Activated CD4-positive, alpha-beta T cell treated with anti-CD3 and anti-CD28 coated beads, Interleukin-2, Interleukin-4, amounts not matched to agents 100 ng/mL and 50 ng/mL, durations not matched to agents 16 hours and 8 hours (primary cell): ENCODE data around the gene EPS8L2.

Experiments used
- DNase-seq: peaks from one replicate; pipeline ENCODE4 v3.0.0-alpha.2; 2020; ENCODE audit warnings: low spot score

EPS8L2 gene

GRCh38 chr11:763073-763463, 57.0 kb downstream of the EPS8L2 start:
- no peak for DNase-seq

- DNase-seq = no peak
These were observed 57.7 kb downstream of the EPS8L2 start for GRCh38 chr11:763549-764321.

GRCh38 chr11:764322-765024, 58.4 kb downstream of the EPS8L2 start:
- DNase-seq = no peak

GRCh38 chr11:765025-765801, 59.2 kb downstream of the EPS8L2 start:
- DNase-seq = peak; percentile 60

- DNase-seq = no peak
These were observed 59.7 kb downstream of the EPS8L2 start for GRCh38 chr11:765802-766091.

- DNase-seq = no peak
These were observed 60.3 kb downstream of the EPS8L2 start for GRCh38 chr11:766106-766935.

- no peak for DNase-seq
These were observed 60.8 kb downstream of the EPS8L2 start for GRCh38 chr11:766936-767210.

- no peak for DNase-seq
These were observed 61.2 kb downstream of the EPS8L2 start for GRCh38 chr11:767238-767637.

GRCh38 chr11:769887-770641, 64.0 kb downstream of the EPS8L2 start:
- no peak for DNase-seq

GRCh38 chr11:770642-771616, 64.9 kb downstream of the EPS8L2 start:
- no peak for DNase-seq

- no peak for DNase-seq
These were observed 65.7 kb downstream of the EPS8L2 start for GRCh38 chr11:771617-772204.

- no peak for DNase-seq
These were observed 66.7 kb downstream of the EPS8L2 start for GRCh38 chr11:772429-773390.

GRCh38 chr11:773425-773824, 67.4 kb downstream of the EPS8L2 start:
- DNase-seq = no peak

- DNase-seq = no peak
These were observed 67.8 kb downstream of the EPS8L2 start for GRCh38 chr11:773830-774229.

GRCh38 chr11:774873-775592, 69.0 kb downstream of the EPS8L2 start:
- DNase-seq = no peak

GRCh38 chr11:776263-776560, 70.2 kb downstream of the EPS8L2 start:
- DNase-seq = no peak

- DNase-seq = no peak
These were observed 70.7 kb downstream of the EPS8L2 start for GRCh38 chr11:776561-777287.
